CD4-positive, alpha-beta T cell (primary cell): ENCODE measurements around the gene GYS1. TPM values are rescaled to one million over a fixed set of nuclear protein-coding genes. Genes with fewer than 3 reads are reported as not detected.
A peak's percentile ranks its signal among the peaks of the same experiment; 100 is the strongest.

Experiments
- ATAC-seq: fragments of 200-7000 bp; cut with Tn5 transposase; one replicate; pipeline ENCODE4 v1.10.0; 2022; ENCODE audit warnings: mild to moderate bottlenecking; ENCODE audit not compliant: poor library complexity
- CTCF ChIA-PET: fragments of 350-600 bp; sonication (Branson Sonifier 250); formaldehyde crosslinking; loops from one replicate; lab custom pipeline; 2021; ENCODE audit warnings: antibody characterized with exemption, inconsistent platforms; lab: Charles Lee
- POLR2A ChIA-PET: fragments of 350-600 bp; sonication (Branson Sonifier 250); formaldehyde crosslinking; loops from one replicate; lab custom pipeline; 2021; ENCODE audit warnings: antibody characterized with exemption, inconsistent platforms; lab: Charles Lee
- DNase-seq, 14 experiments: peaks; one replicate each; pipeline ENCODE4 v3.0.0-alpha.2; 2013 to 2020; ENCODE audit warnings: mixed read lengths in 2 of 14
- H3K27ac ChIP-seq, 2 donors: one replicate each; pipeline versions ENCODE4 v1.5.1 to v1.7.0; 2013; ENCODE audit warnings: low read length in 2 of 2, low read depth in 1 of 2, mild to moderate bottlenecking in 1 of 2
- H3K27me3 ChIP-seq, 2 experiments: 1 replicate in 1 of 2; 2 replicates in 1 of 2; pipeline versions ENCODE4 v1.6.1 to v1.7.0; 2013; ENCODE audit warnings: low read length in 2 of 2, control low read depth in 1 of 2, mild to moderate bottlenecking in 1 of 2, moderate library complexity in 1 of 2; ENCODE audit not compliant: insufficient read depth in 2 of 2, control insufficient read depth in 1 of 2
- H3K36me3 ChIP-seq: one replicate; pipeline ENCODE4 v1.6.1; 2013; ENCODE audit warnings: low read length, control low read depth; ENCODE audit not compliant: insufficient read depth
- H3K4me1 ChIP-seq: one replicate; pipeline ENCODE4 v1.6.1; 2013; ENCODE audit warnings: low read length, control low read depth; ENCODE audit not compliant: insufficient read depth
- H3K4me3 ChIP-seq: one replicate; pipeline ENCODE4 v1.5.1; 2013; ENCODE audit warnings: mild to moderate bottlenecking, low read length, moderate library complexity
- H3K9me3 ChIP-seq, 2 experiments: 1 replicate in 1 of 2; 2 replicates in 1 of 2; pipeline versions ENCODE4 v1.6.1 to v1.7.0; 2013; ENCODE audit warnings: low read length in 2 of 2, mild to moderate bottlenecking in 2 of 2, control low read depth in 1 of 2, moderate library complexity in 1 of 2; ENCODE audit not compliant: control insufficient read depth in 1 of 2, insufficient read depth in 1 of 2
- H3K27ac Mint-ChIP-seq: one replicate; pipeline ENCODE4 v1.8.0; 2020; ENCODE audit warnings: mixed read lengths
- H3K27me3 Mint-ChIP-seq: one replicate; pipeline ENCODE4 v1.8.0; 2021; ENCODE audit warnings: mixed read lengths
- H3K36me3 Mint-ChIP-seq: one replicate; pipeline ENCODE4 v1.8.0; 2021; ENCODE audit warnings: low read depth, mixed read lengths
- H3K4me1 Mint-ChIP-seq: one replicate; pipeline ENCODE4 v1.8.0; 2021; ENCODE audit warnings: low read depth, mixed read lengths
- H3K4me3 Mint-ChIP-seq: one replicate; pipeline ENCODE4 v1.8.0; 2020; ENCODE audit warnings: mild to moderate bottlenecking, mixed read lengths
- H3K9me3 Mint-ChIP-seq: one replicate; pipeline ENCODE4 v1.8.0; 2020; ENCODE audit warnings: mixed read lengths
- intact Hi-C, 2 experiments: fragments of 100-400 bp; cut with DNase I in 1 of 2; cut with micrococcal nuclease in 1 of 2; formaldehyde crosslinking; loops; one replicate each; pipeline versions ENCODE4 v1.15.1 to v1.9.0; 2023 to 2025; cut with DNase I, micrococcal nuclease
- total RNA-seq, 174 experiments: library from RNA in 2 of 174; stranded (reverse) in 2 of 174; gene quantifications; one replicate each; pipeline ENCODE4 v1.2.3 and lab custom pipeline; 2021 to 2026
- TF ChIP-seq, protein P1 (sequence below): fragments of 200-600 bp; IDR thresholded peaks from one replicate; pipeline ENCODE4 v1.8.0; 2022; ENCODE audit warnings: antibody characterized with exemption, mild to moderate bottlenecking

GYS1 gene
- total RNA-seq, 2 experiments from 2014 or later: 13.2 to 14.1 TPM

DNA sequence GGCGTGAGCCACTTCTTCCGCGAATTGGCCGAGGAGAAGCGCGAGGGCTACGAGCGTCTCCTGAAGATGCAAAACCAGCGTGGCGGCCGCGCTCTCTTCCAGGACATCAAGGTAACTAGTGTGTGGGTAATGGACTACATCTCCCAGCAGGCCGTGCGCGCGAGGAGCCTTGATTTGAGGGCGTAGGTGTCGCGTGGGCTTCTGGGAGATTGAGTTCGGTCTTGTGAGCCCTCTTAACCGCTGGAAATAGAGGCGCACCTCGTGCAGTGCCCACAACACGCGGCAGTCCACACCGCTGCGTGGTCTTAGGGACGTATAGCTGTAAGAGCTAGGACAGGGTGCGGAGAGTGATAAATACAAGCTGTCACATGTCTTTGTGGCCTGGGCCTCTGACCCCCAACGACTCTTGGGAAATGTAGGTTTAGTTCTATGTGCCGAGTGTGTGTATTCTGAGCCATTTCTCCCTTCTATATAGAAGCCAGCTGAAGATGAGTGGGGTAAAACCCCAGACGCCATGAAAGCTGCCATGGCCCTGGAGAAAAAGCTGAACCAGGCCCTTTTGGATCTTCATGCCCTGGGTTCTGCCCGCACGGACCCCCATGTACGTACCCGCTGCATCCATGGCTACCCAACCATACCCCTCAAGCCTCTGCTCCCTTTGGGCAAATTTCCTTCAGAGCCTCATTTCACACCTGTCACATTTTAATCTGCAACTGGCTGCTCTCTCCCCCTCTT lies 27.1 kb downstream of the GYS1 start:
- ATAC-seq (peak; percentile 83), DNase-seq (peak; percentile 81 to 94 (median 86))
- no peaks in the 10 kb centered on the region for H3K9me3 Mint-ChIP-seq
- Histone ChIP-seq H3K9me3 (peaks cover 0 to 3% of the 10 kb centered on the region in 2 experiments), H3K4me3 (peak overlapping the region; percentile 85), H3K27me3 (peaks cover 0 to 2% of the 10 kb centered on the region in 2 experiments), H3K27ac (peak overlapping the region; percentile 67 to 71), H3K36me3 (peaks cover 39% of the 10 kb centered on the region), H3K4me1 (peaks cover 57% of the 10 kb centered on the region)
- no peaks in the 10 kb centered on the region for H3K27me3 Mint-ChIP-seq
- POLR2A ChIA-PET: interaction anchor here (0.8 to 3.8 kb wide), 20 partner anchors 11 to 698 kb away, joined by 3 to 41 read pairs (median 4); partner anchors contain the start of genes BAX, CA11, DHDH and GYS1
- intact Hi-C loops: loop anchor here (1.0 to 5.0 kb wide), 5 partner anchors 11 to 319 kb away; partner anchors contain the start of genes CA11 (in 1 of the 2), NUCB1 (in 1 of the 2) and PPP1R15A (in 1 of the 2)
- H3K36me3 Mint-ChIP-seq: peaks cover 42% of the 10 kb centered on the region
- H3K4me3 Mint-ChIP-seq: peak overlapping the region; percentile 97
- CTCF ChIA-PET: interaction anchor here (1.1 to 1.2 kb wide), 2 partner anchors 27 to 227 kb away, joined by 3 read pairs; partner anchors contain the start of genes GYS1 and RUVBL2
- peaks cover 51% of the 10 kb centered on the region for H3K4me1 Mint-ChIP-seq
- TF ChIP-seq, protein P1, sequence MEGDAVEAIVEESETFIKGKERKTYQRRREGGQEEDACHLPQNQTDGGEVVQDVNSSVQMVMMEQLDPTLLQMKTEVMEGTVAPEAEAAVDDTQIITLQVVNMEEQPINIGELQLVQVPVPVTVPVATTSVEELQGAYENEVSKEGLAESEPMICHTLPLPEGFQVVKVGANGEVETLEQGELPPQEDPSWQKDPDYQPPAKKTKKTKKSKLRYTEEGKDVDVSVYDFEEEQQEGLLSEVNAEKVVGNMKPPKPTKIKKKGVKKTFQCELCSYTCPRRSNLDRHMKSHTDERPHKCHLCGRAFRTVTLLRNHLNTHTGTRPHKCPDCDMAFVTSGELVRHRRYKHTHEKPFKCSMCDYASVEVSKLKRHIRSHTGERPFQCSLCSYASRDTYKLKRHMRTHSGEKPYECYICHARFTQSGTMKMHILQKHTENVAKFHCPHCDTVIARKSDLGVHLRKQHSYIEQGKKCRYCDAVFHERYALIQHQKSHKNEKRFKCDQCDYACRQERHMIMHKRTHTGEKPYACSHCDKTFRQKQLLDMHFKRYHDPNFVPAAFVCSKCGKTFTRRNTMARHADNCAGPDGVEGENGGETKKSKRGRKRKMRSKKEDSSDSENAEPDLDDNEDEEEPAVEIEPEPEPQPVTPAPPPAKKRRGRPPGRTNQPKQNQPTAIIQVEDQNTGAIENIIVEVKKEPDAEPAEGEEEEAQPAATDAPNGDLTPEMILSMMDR: no peak
- H3K27ac Mint-ChIP-seq: peak overlapping the region; percentile 97

DNA sequence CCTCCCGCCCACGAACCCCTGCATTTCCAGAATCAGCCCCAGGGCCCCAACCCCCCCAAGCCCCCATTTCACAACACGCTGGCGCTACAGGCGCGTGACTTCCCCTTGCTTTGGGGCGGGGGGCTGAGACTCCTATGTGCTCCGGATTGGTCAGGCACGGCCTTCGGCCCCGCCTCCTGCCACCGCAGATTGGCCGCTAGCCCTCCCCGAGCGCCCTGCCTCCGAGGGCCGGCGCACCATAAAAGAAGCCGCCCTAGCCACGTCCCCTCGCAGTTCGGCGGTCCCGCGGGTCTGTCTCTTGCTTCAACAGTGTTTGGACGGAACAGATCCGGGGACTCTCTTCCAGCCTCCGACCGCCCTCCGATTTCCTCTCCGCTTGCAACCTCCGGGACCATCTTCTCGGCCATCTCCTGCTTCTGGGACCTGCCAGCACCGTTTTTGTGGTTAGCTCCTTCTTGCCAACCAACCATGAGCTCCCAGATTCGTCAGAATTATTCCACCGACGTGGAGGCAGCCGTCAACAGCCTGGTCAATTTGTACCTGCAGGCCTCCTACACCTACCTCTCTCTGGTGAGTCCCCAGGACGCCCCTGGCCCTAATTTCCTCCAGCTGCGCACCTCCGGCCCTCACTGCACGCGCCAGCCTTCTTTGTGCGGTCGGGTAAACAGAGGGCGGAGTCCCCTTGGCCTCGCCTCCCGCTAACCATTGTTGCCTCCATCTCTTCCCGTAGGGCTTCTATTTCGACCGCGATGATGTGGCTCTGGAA lies 27.9 kb downstream of the GYS1 start, which contains the start of gene FTL:
TSS of gene FTL (plus strand) at position 270 of the 766 bp plus-strand sequence. CDS start at position 469, 199 bp downstream.
- peak; percentile 78 for ATAC-seq
- peaks cover 38% of the 10 kb centered on the region for H3K36me3 Mint-ChIP-seq
- POLR2A ChIA-PET: interaction anchor here (0.7 to 3.8 kb wide), 19 partner anchors 11 to 699 kb away, joined by 3 to 41 read pairs (median 4); partner anchors contain the start of genes BAX, CA11, DHDH and GYS1

More for the DNA sequence above, 27.9 kb downstream of the GYS1 start, which contains the start of gene FTL:
- Histone ChIP-seq H3K27ac (peak within 1 kb of the TSS; percentile 67 to 71), H3K4me3 (peak within 1 kb of the TSS; percentile 85), H3K9me3 (peaks cover 0 to 3% of the 10 kb centered on the region in 2 experiments), H3K36me3 (peaks cover 34% of the 10 kb centered on the region), H3K27me3 (peaks cover 0 to 2% of the 10 kb centered on the region in 2 experiments), H3K4me1 (peaks cover 55% of the 10 kb centered on the region)
- CTCF ChIA-PET: interaction anchor here (1.1 to 1.3 kb wide), 3 partner anchors 28 to 226 kb away, joined by 3 read pairs; partner anchors contain the start of genes GYS1 and RUVBL2
- H3K4me1 Mint-ChIP-seq: peaks cover 47% of the 10 kb centered on the region
- intact Hi-C loops: loop anchor here (1.0 to 5.0 kb wide), 5 partner anchors 10 to 318 kb away; partner anchors contain the start of genes CA11 (in 1 of the 2), NUCB1 (in 1 of the 2) and PPP1R15A (in 1 of the 2)
- TF ChIP-seq, protein P1: no peak
- DNase-seq: peak; percentile 71 to 94 (median 88)
- no peaks in the 10 kb centered on the region for H3K9me3 Mint-ChIP-seq
- H3K27me3 Mint-ChIP-seq: no peaks in the 10 kb centered on the region
- peak within 1 kb of the TSS; percentile 97 for H3K27ac Mint-ChIP-seq
- H3K4me3 Mint-ChIP-seq: peak within 1 kb of the TSS; percentile 97
